Endothelial cell of umbilical vein (primary cell): Measurements from ENCODE around the gene DYNLT2. TPM values are rescaled to one million over a fixed set of nuclear protein-coding genes. Genes with fewer than 3 reads are reported as not detected.

Experiments
- BruUV-seq: library from RNA; stranded (reverse); fragments of 400-500 nt; replicated peaks from 2 replicates; lab custom pipeline; 2021; lab: Mats Ljungman, UMichigan
- CTCF ChIA-PET: fragments of 300-600, 350-600 bp; sonication (Branson Sonifier 250); formaldehyde crosslinking; loops from one replicate; lab custom pipeline; 2021; ENCODE audit warnings: antibody characterized with exemption, inconsistent platforms; lab: Charles Lee
- POLR2A ChIA-PET: fragments of 300-600, 350-600 bp; sonication (Branson Sonifier 250); formaldehyde crosslinking; loops from one replicate; lab custom pipeline; 2021; ENCODE audit warnings: antibody characterized with exemption, inconsistent platforms; lab: Charles Lee
- DNase-seq: peaks from one replicate; pipeline ENCODE4 v3.0.0-alpha.2; 2011; ENCODE audit warnings: low read depth, low spot score
- FAIRE-seq: peaks from 2 replicates; lab custom pipeline; 2011; peaks lifted over from hg19 to GRCh38; lab: Jason Lieb, UNC
- H2AFZ ChIP-seq: 2 replicates; pipeline ENCODE4 v1.6.0; 2012; ENCODE audit warnings: low read depth, low read length, control low read depth, inconsistent platforms
- H3K27ac ChIP-seq: 2 replicates; pipeline ENCODE4 v1.5.1; 2011; ENCODE audit warnings: low read depth, mild to moderate bottlenecking, control low read depth, low read length, moderate library complexity; ENCODE audit not compliant: insufficient read depth
- H3K27me3 ChIP-seq, 2 experiments: 2 replicates each; pipeline versions ENCODE4 v1.6.0 to v1.6.1; 2011; ENCODE audit warnings: low read length in 2 of 2, mixed read lengths in 1 of 2; ENCODE audit not compliant: control insufficient read depth in 2 of 2, insufficient read depth in 2 of 2
- H3K36me3 ChIP-seq, 2 experiments: 2 replicates in 1 of 2; 3 replicates in 1 of 2; pipeline ENCODE4 v1.5.1; 2011; ENCODE audit warnings: low read length in 2 of 2, mild to moderate bottlenecking in 1 of 2, moderate library complexity in 1 of 2; ENCODE audit not compliant: control insufficient read depth in 2 of 2, insufficient read depth in 2 of 2; ENCODE audit errors: extremely low read depth in 1 of 2
- H3K4me1 ChIP-seq: 3 replicates; pipeline ENCODE4 v1.5.1; 2011; ENCODE audit warnings: mild to moderate bottlenecking, low read length; ENCODE audit not compliant: control insufficient read depth, insufficient read depth; ENCODE audit errors: extremely low read depth
- H3K4me2 ChIP-seq: 2 replicates; pipeline ENCODE4 v1.6.1; 2011; ENCODE audit warnings: low read length, control low read depth, mixed read lengths; ENCODE audit not compliant: insufficient read depth
- H3K4me3 ChIP-seq, 3 experiments: fragments of 200-600 bp in 1 of 3; sonication (generic), shearing (Covaris generic) in 1 of 3; replicated peaks in 1 of 3; 2 replicates each; pipeline ENCODE4 v1.5.1; 2011 to 2016; ENCODE audit warnings: control low read depth in 3 of 3, low read length in 3 of 3, mild to moderate bottlenecking in 2 of 3, inconsistent platforms in 1 of 3, low read depth in 1 of 3, moderate library complexity in 1 of 3; ENCODE audit not compliant: insufficient read depth in 1 of 3
- H3K79me2 ChIP-seq: 2 replicates; pipeline ENCODE4 v1.6.0; 2012; ENCODE audit warnings: low read length, inconsistent platforms; ENCODE audit not compliant: control insufficient read depth, insufficient read depth
- H3K9ac ChIP-seq: replicated peaks from 2 replicates; pipeline ENCODE3; 2011; ENCODE audit warnings: low read length, control low read depth; ENCODE audit not compliant: insufficient read depth; ENCODE audit errors: extremely low read depth
- H3K9me1 ChIP-seq: replicated peaks from 3 replicates; pipeline ENCODE4 v1.6.0; 2011; ENCODE audit warnings: mild to moderate bottlenecking, low read length; ENCODE audit not compliant: control insufficient read depth, insufficient read depth; ENCODE audit errors: extremely low read depth
- H3K9me3 ChIP-seq: replicated peaks from 2 replicates; pipeline ENCODE4 v1.5.1; 2012; ENCODE audit warnings: low read length, inconsistent platforms; ENCODE audit not compliant: control insufficient read depth, insufficient read depth
- H4K20me1 ChIP-seq: replicated peaks from 2 replicates; pipeline ENCODE3; 2011; ENCODE audit warnings: mild to moderate bottlenecking, low read length; ENCODE audit not compliant: control insufficient read depth, insufficient read depth; ENCODE audit errors: extremely low read depth
- CTCF ChIP-seq, 2 donors: IDR thresholded peaks; 1 replicate in 1 of 2; 2 replicates in 1 of 2; pipeline ENCODE4 v1.5.1; 2011; ENCODE audit warnings: low read length in 2 of 2, mild to moderate bottlenecking in 2 of 2, moderate library complexity in 2 of 2, control low read depth in 1 of 2, inconsistent platforms in 1 of 2, low read depth in 1 of 2; ENCODE audit not compliant: insufficient read depth in 1 of 2; ENCODE audit errors: extremely low read depth in 1 of 2
- EZH2 ChIP-seq: IDR thresholded peaks from 2 replicates; pipeline ENCODE4 v1.6.1; 2012; ENCODE audit warnings: borderline replicate concordance, low read depth, mild to moderate bottlenecking, moderate library complexity, low read length, inconsistent platforms; ENCODE audit not compliant: severe bottlenecking
- FOS ChIP-seq: IDR thresholded peaks from 2 replicates; pipeline ENCODE4 v1.6.1; 2011; ENCODE audit warnings: mild to moderate bottlenecking, low read length, moderate library complexity, borderline replicate concordance; ENCODE audit not compliant: insufficient read depth
- GATA2 ChIP-seq: IDR thresholded peaks from 2 replicates; pipeline ENCODE4 v1.7.0; 2011; ENCODE audit warnings: low read depth, mild to moderate bottlenecking, moderate library complexity, mixed read lengths, low read length; ENCODE audit not compliant: insufficient read length, insufficient read depth
- JUN ChIP-seq: IDR thresholded peaks from 2 replicates; pipeline ENCODE4 v1.6.1; 2011; ENCODE audit warnings: borderline replicate concordance, low read depth; ENCODE audit not compliant: insufficient read length, insufficient read depth
- MAX ChIP-seq: IDR thresholded peaks from 2 replicates; pipeline ENCODE4 v1.6.1; 2011; ENCODE audit not compliant: insufficient read depth, insufficient read length
- MYC ChIP-seq: IDR thresholded peaks from one replicate; pipeline ENCODE4 v1.6.1; 2011; ENCODE audit warnings: mild to moderate bottlenecking, low read depth, low read length
- POLR2A ChIP-seq: IDR thresholded peaks from 2 replicates; pipeline ENCODE4 v1.6.1; 2012; ENCODE audit warnings: low read depth, mild to moderate bottlenecking, control low read depth, low read length
- POLR2AphosphoS5 ChIP-seq: IDR thresholded peaks from 2 replicates; pipeline ENCODE4 v1.6.1; 2012; ENCODE audit warnings: low read depth, mild to moderate bottlenecking, control low read depth, low read length, moderate library complexity; ENCODE audit not compliant: insufficient read depth
- dilution Hi-C: fragments of 300-500 bp; cut with MboI; formaldehyde crosslinking; loops from one replicate; pipeline ENCODE4 v1.15.0; 2019; ENCODE audit warnings: low sequenced_read_pairs; ENCODE audit not compliant: extremely low pct_ligation_motif_present
- intact Hi-C: fragments of 100-400 bp; cut with micrococcal nuclease; formaldehyde crosslinking; loops from one replicate; pipeline ENCODE4 v1.10.0; 2022
- polyA plus RNA-seq, 4 experiments: library from polyadenylated mRNA; depleted of rRNA in 3 of 4; stranded (reverse) in 3 of 4; unstranded in 1 of 4; fragments of >200 nt; gene quantifications; 2 replicates each; pipeline versions ENCODE4 v1.2.1 to v1.2.3, GENCODE V29; 2011 to 2012; ENCODE audit warnings: missing spikeins in 1 of 4
- total RNA-seq: library from RNA; stranded (reverse); gene quantifications from 2 replicates; pipeline ENCODE4 v1.2.3, GENCODE V29; 2021

The DYNLT2 gene
- total and polyA plus RNA-seq, 2 donors (not counting 3 experiments of a cell fraction or from before 2014, with no cell fraction given): 0.39 to 0.88 TPM

- H2AFZ ChIP-seq: no peak overlapping the region
- H3K27me3 ChIP-seq: no peaks in the 10 kb centered on the region
- CTCF ChIA-PET: interaction anchor here (1.2 kb wide), 1 partner anchor 48 kb away, joined by 3 read pairs; no protein-coding TSS in a partner anchor
- dilution Hi-C loops: no loop called here
- no peaks in the 10 kb centered on the region for H3K79me2 ChIP-seq
- no peak overlapping the region for H3K4me3 ChIP-seq
- FAIRE-seq (no peak), DNase-seq (no peak)
- H3K9me3 ChIP-seq: no peaks in the 10 kb centered on the region
- H3K4me2 ChIP-seq: no peak overlapping the region
- intact Hi-C loops: no loop called here
- POLR2A ChIA-PET: no interaction called here
- peaks cover 10% of the 10 kb centered on the region for H3K4me1 ChIP-seq
- no peaks in the 10 kb centered on the region for H3K36me3 ChIP-seq
- H3K9me1 ChIP-seq: no peaks in the 10 kb centered on the region
- H4K20me1 ChIP-seq: no peaks in the 10 kb centered on the region
- no peak overlapping the region for H3K27ac ChIP-seq
- H3K9ac ChIP-seq: no peak overlapping the region
- no peak for TF ChIP-seq POLR2A
- TF ChIP-seq MAX: no peak
- no peak for TF ChIP-seq CTCF (IDR thresholded peaks at IDR 0.05; ENCODE audit: extremely low read depth in 1 of 2, insufficient read depth in 1 of 2, low read depth in 1 of 2, low read length in 2 of 2)
- no peak for TF ChIP-seq POLR2AphosphoS5
- TF ChIP-seq MYC: no peak
- TF ChIP-seq JUN: no peak
- TF ChIP-seq FOS: no peak
- TF ChIP-seq EZH2: no peak
- no peak for TF ChIP-seq GATA2
- BruUV-seq: no TSS peak
Observed at GRCh38 chr6:169783971-169784820, 32.8 kb upstream of the DYNLT2 start.
